Stomach (tissue), 4 donors: Measurements from ENCODE around the gene YPEL1.

ENCODE experiments used
- CTCF ChIP-seq, 7 experiments: fragments of 450-650 bp in 4 of 7; fragments of 200-600 bp in 3 of 7; sonication (generic) in 3 of 7; IDR thresholded peaks; one replicate each; pipeline ENCODE4 v1.5.1; 2016 to 2019; ENCODE audit warnings: antibody characterized with exemption in 7 of 7, control low read depth in 2 of 7, mild to moderate bottlenecking in 1 of 7
- EP300 ChIP-seq: sonication (generic); formaldehyde crosslinking; IDR thresholded peaks from one replicate; pipeline ENCODE4 v1.6.1; 2017; ENCODE audit warnings: antibody characterized with exemption
- POLR2A ChIP-seq, 4 donors: fragments of 450-650 bp; IDR thresholded peaks; one replicate each; pipeline ENCODE4 v1.6.1; 2016; ENCODE audit warnings: antibody characterized with exemption in 4 of 4, control low read depth in 2 of 4, mild to moderate bottlenecking in 1 of 4, moderate library complexity in 1 of 4

GRCh38 chr22:21699643-21700042, 36.0 kb downstream of the YPEL1 start:
- no peak for TF ChIP-seq CTCF (IDR thresholded peaks at IDR 0.05)
- TF ChIP-seq EP300, result no peak
- TF ChIP-seq POLR2A (IDR thresholded peaks at IDR 0.05), result no peak
